Hepatocyte (in vitro differentiated cells): ENCODE data around the gene KIF17.

Experiments used
- CTCF ChIP-seq: fragments of 200-600 bp; sonication (generic); IDR thresholded peaks from 2 replicates; pipeline ENCODE4 v1.5.1; 2016; ENCODE audit warnings: antibody characterized with exemption, mild to moderate bottlenecking; ENCODE audit not compliant: poor library complexity
- EZH2phosphoT487 ChIP-seq: fragments of 200-600 bp; sonication (generic); IDR thresholded peaks from one replicate; pipeline ENCODE4 v1.6.1; 2018; ENCODE audit warnings: antibody characterized with exemption, mild to moderate bottlenecking, low read depth, moderate library complexity; ENCODE audit not compliant: unreplicated experiment, severe bottlenecking

GRCh38 chr1:20645414-20645813 lies 72.4 kb downstream of the KIF17 start:
- TF ChIP-seq CTCF (no peak), EZH2phosphoT487 (no peak)
